ENCODE results near the gene LPCAT1.

Gene LPCAT1

GRCh38 chr5:1555011-1555807 lies 31.4 kb upstream of the LPCAT1 start:
- DNase-seq (ENCODE audit: low read depth): no peak

GRCh38 chr5:1554410-1554967 lies 30.7 kb upstream of the LPCAT1 start:
- DNase-seq (ENCODE audit: low read depth): no peak

GRCh38 chr5:1553539-1554409 lies 30.0 kb upstream of the LPCAT1 start:
- DNase-seq (ENCODE audit: low read depth): no peak

- no peak for DNase-seq (ENCODE audit: low read depth)
Observed at GRCh38 chr5:1552521-1553255, 28.9 kb upstream of the LPCAT1 start.

GRCh38 chr5:1551426-1552301 lies 27.9 kb upstream of the LPCAT1 start:
- no peak for DNase-seq (ENCODE audit: low read depth)

- no peak for DNase-seq (ENCODE audit: low read depth)
Observed at GRCh38 chr5:1550287-1551076, 26.7 kb upstream of the LPCAT1 start.

GRCh38 chr5:1549475-1550030 lies 25.8 kb upstream of the LPCAT1 start:
- DNase-seq (ENCODE audit: low read depth): no peak

GRCh38 chr5:1548702-1549474 lies 25.1 kb upstream of the LPCAT1 start:
- DNase-seq (ENCODE audit: low read depth): no peak

GRCh38 chr5:1547655-1548054 lies 23.9 kb upstream of the LPCAT1 start:
- no peak for DNase-seq (ENCODE audit: low read depth)

GRCh38 chr5:1547236-1547635 lies 23.5 kb upstream of the LPCAT1 start:
- no peak for DNase-seq (ENCODE audit: low read depth)

- DNase-seq (ENCODE audit: low read depth): no peak
Observed at GRCh38 chr5:1546556-1546955, 22.8 kb upstream of the LPCAT1 start.

GRCh38 chr5:1545805-1546355 lies 22.1 kb upstream of the LPCAT1 start:
- DNase-seq (ENCODE audit: low read depth): no peak

- DNase-seq (ENCODE audit: low read depth): no peak
Observed at GRCh38 chr5:1545126-1545804, 21.5 kb upstream of the LPCAT1 start.

GRCh38 chr5:1544294-1544961 lies 20.7 kb upstream of the LPCAT1 start:
- DNase-seq (ENCODE audit: low read depth): no peak

GRCh38 chr5:1543398-1544293 lies 19.9 kb upstream of the LPCAT1 start:
- DNase-seq (ENCODE audit: low read depth): no peak

GRCh38 chr5:1542781-1543180 lies 19.0 kb upstream of the LPCAT1 start:
- DNase-seq (ENCODE audit: low read depth): no peak

Data from stimulated activated CD8-positive, alpha-beta memory T cell treated with anti-CD3 and anti-CD28 coated beads, Interleukin-7, amount 100 ng/mL, for 24 hours (primary cell).